Immature natural killer cell (primary cell): ENCODE measurements around the gene CRK. TPM values are rescaled to one million over a fixed set of nuclear protein-coding genes. Genes with fewer than 3 reads are reported as not detected.
A peak's percentile ranks its signal among the peaks of the same experiment; 100 is the strongest.

ENCODE experiments used
- DNase-seq, 3 donors: peaks; one replicate each; pipeline ENCODE4 v3.0.0; 2022; ENCODE audit warnings: mixed read lengths in 1 of 3
- H3K27ac Mint-ChIP-seq, 6 donors: one replicate each; pipeline ENCODE4 v1.8.0; 2020; ENCODE audit warnings: mixed read lengths in 6 of 6, mild to moderate bottlenecking in 5 of 6, inconsistent platforms in 4 of 6, moderate library complexity in 3 of 6
- H3K27me3 Mint-ChIP-seq, 3 donors: one replicate each; pipeline ENCODE4 v1.8.0; 2020 to 2021; ENCODE audit warnings: low read depth in 3 of 3, mild to moderate bottlenecking in 3 of 3, mixed read lengths in 3 of 3, moderate library complexity in 3 of 3, inconsistent platforms in 1 of 3
- H3K36me3 Mint-ChIP-seq, 3 donors: one replicate each; pipeline ENCODE4 v1.8.0; 2020; ENCODE audit warnings: mixed read lengths in 3 of 3, inconsistent platforms in 2 of 3, mild to moderate bottlenecking in 2 of 3
- H3K4me1 Mint-ChIP-seq, 2 donors: one replicate each; pipeline ENCODE4 v1.8.0; 2020; ENCODE audit warnings: inconsistent platforms in 2 of 2, mild to moderate bottlenecking in 2 of 2, mixed read lengths in 2 of 2, moderate library complexity in 1 of 2
- H3K4me3 Mint-ChIP-seq, 5 donors: one replicate each; pipeline ENCODE4 v1.8.0; 2020; ENCODE audit warnings: mild to moderate bottlenecking in 5 of 5, mixed read lengths in 5 of 5, inconsistent platforms in 3 of 5, moderate library complexity in 3 of 5
- H3K9me3 Mint-ChIP-seq, 6 donors: one replicate each; pipeline ENCODE4 v1.8.0; 2020; ENCODE audit warnings: mild to moderate bottlenecking in 6 of 6, mixed read lengths in 6 of 6, inconsistent platforms in 4 of 6, moderate library complexity in 3 of 6
- polyA plus RNA-seq, 3 donors: library from polyadenylated mRNA; unstranded; fragments of 300-500 nt; fragmentation: Illumina TruSeq; gene quantifications; one replicate each; pipeline ENCODE4 v1.2.3, GENCODE V29; 2021

The CRK gene
- polyA plus RNA-seq, 3 donors from 2014 or later, result 10.9 to 20.6 (median 11.1) TPM

DNA sequence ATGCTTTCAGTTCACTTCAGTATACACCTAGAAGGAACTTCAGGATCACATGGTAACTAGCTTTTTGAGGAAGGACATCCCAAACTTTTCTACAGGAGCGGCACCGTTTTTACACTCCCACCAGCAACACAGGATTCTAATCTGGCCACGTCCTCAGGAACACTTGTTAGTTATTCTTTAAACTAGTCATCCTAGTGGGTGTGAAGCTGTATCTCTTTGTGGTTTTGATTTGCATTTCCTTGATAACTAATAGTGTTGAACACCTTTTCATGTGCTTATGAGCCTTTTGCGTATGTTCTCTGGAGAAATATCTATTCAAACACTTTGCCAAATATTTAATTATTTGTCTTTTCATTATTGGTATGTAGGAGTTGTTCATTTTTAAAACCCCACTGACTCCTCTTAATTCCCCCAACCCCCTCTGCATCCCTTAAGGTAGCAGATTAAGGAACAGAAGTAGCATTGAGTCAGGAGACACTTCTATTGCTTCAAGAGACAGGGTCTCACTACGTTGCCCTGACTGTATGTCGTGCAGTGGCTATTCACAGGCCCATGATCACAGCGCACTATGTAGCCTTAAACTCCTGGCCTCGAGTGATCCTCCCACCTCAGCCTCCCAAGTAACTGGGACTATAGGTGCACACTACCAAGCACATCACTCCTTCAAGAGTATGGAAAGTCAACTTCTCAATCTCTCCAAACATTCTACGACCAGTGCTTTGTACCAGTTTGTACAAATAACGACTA is 81.4 kb downstream of the CRK start:
- peaks cover 86 to 87% of the 10 kb centered on the region in 2 donors for H3K4me1 Mint-ChIP-seq

GRCh38 chr17:1373707-1374237 is 82.3 kb downstream of the CRK start:
- no peaks in the 10 kb centered on the region for H3K9me3 Mint-ChIP-seq
- peaks cover 83 to 84% of the 10 kb centered on the region in 2 donors for H3K4me1 Mint-ChIP-seq
- H3K36me3 Mint-ChIP-seq, result no peaks in the 10 kb centered on the region
- H3K4me3 Mint-ChIP-seq, result peak overlapping the region in 4 of 5 donors; percentile 3 to 81 (median 73)
- no peak for DNase-seq
- H3K27me3 Mint-ChIP-seq, result peaks cover 0 to 6% (median 2%) of the 10 kb centered on the region in 3 donors
- peak overlapping the region in 2 of 6 donors; percentile 84 to 87 for H3K27ac Mint-ChIP-seq

More for the DNA sequence above, 81.4 kb downstream of the CRK start:
- H3K9me3 Mint-ChIP-seq, result no peaks in the 10 kb centered on the region
- peak; percentile 18 to 32 (median 26) for DNase-seq
- peak overlapping the region; percentile 43 to 81 (median 77) for H3K4me3 Mint-ChIP-seq
- H3K27ac Mint-ChIP-seq, result peak overlapping the region; percentile 82 to 95 (median 88)
- peaks cover 0 to 6% (median under 1%) of the 10 kb centered on the region in 3 donors for H3K27me3 Mint-ChIP-seq
- H3K36me3 Mint-ChIP-seq, result no peaks in the 10 kb centered on the region

DNA sequence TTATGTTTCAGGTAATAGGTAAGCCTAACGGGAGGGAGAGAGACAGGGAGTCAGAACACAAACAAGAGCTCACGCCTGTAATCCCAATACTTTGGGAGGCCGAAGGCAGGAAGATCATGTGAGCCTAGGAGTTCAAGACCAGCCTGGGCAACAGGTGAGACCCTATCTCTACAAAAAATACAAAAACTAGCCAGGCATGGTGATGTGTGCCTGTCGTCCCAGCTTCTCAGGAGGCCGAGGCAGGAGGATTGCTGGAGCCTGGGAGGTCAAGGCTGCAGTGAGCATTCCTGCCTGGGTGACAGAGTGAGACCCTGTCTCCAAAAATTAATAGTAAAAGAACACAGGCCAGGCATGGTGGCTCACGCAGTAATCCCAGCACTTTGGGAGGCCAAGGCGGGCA is 83.4 kb downstream of the CRK start:
- DNase-seq, result no peak
- Mint-ChIP-seq H3K4me3 (peak overlapping the region in 2 of 5 donors; percentile 18 to 25), H3K36me3 (no peaks in the 10 kb centered on the region), H3K9me3 (no peaks in the 10 kb centered on the region), H3K27ac (peak overlapping the region in 4 of 6 donors; percentile 23 to 74 (median 29)), H3K27me3 (peaks cover 0 to 6% (median 2%) of the 10 kb centered on the region in 3 donors), H3K4me1 (peaks cover 75 to 78% of the 10 kb centered on the region in 2 donors)

DNA sequence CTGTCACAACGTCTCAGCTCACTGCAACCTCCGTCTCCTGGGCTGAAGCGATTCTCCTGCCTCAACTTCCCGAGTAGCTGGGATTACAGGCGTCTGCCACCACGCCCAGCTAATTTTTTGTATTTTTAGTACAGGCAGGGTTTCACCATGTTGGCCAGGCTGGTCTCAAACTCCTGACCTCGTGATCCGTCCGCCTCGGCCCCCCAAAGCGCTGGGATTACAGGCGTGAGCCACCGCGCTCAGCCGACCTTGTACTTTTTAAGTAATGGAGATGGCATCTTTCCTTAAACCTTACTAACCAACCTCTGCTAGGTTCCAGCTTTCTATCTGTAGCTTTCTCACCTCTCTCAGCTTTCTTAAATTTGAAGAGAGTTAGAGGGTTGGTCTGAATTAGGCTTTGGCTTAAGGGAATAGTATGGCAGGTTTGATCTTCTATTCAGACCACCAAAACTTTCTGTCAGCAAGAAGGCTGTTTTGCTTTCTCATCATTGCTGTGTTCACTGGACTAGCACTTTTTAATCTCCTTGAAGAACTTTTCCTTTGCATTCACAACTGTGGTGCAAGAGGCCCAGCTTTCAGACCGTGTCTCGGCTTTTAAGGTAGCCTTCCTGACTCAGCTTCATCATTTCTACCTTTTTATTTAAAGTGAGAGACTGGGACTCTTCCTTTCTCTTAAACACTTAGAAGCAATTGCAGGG is 84.0 kb downstream of the CRK start:
- H3K27me3 Mint-ChIP-seq, result peaks cover 0 to 6% (median 2%) of the 10 kb centered on the region in 3 donors
- peaks cover 75 to 78% of the 10 kb centered on the region in 2 donors for H3K4me1 Mint-ChIP-seq
- no peaks in the 10 kb centered on the region for H3K36me3 Mint-ChIP-seq
- peak overlapping the region in 1 of 5 donors; percentile 25 for H3K4me3 Mint-ChIP-seq
- H3K9me3 Mint-ChIP-seq, result no peaks in the 10 kb centered on the region
- DNase-seq, result no peak
- H3K27ac Mint-ChIP-seq, result peak overlapping the region in 3 of 6 donors; percentile 20 to 74 (median 31)

Other genes with a start within 250 kb of the CRK start
- not detected for gene BHLHA9, start 185.8 kb downstream of the CRK start, polyA plus RNA-seq
- gene TRARG1, start 176.6 kb downstream of the CRK start, polyA plus RNA-seq, result under 1 TPM in 1 of 3 donors, not detected in 2; 0.62 TPM
- gene YWHAE, start 56.0 kb downstream of the CRK start, polyA plus RNA-seq, result 10 to 100 TPM; 45.9 to 53.5 (median 48.4) TPM
- gene MYO1C, start 36.5 kb upstream of the CRK start, polyA plus RNA-seq, result under 1 TPM in 2 of 3 donors, not detected in 1; 0.63 to 0.86 TPM
- gene INPP5K, start 60.4 kb upstream of the CRK start, polyA plus RNA-seq, result 100 to 1,000 TPM; 113 to 161 (median 120) TPM
- gene PITPNA, start 106.6 kb upstream of the CRK start, polyA plus RNA-seq, result 10 to 100 TPM; 33.6 to 41.5 (median 37.6) TPM
- 1 to 10 TPM; 3.6 to 8.3 (median 4.5) TPM for gene SLC43A2, start 172.6 kb upstream of the CRK start, polyA plus RNA-seq
- gene SCARF1, start 189.5 kb upstream of the CRK start, polyA plus RNA-seq, result under 1 TPM; 0.12 to 0.95 (median 0.64) TPM
- gene RILP, start 193.6 kb upstream of the CRK start, polyA plus RNA-seq, result 10 to 100 TPM in 1 of 3 donors, 1 to 10 TPM in 2; 5.0 to 12.7 (median 9.2) TPM
- gene PRPF8, start 228.6 kb upstream of the CRK start, polyA plus RNA-seq, result 100 to 1,000 TPM in 1 of 3 donors, 10 to 100 TPM in 2; 57.0 to 198 (median 84.1) TPM